ENCODE results near the gene FOXO3B. TPM values are rescaled to one million over a fixed set of nuclear protein-coding genes. Genes with fewer than 3 reads are reported as not detected.
"Not testable (repeated sequence)": the region's sequence is repeated elsewhere in the genome, so short reads cannot be mapped to it uniquely, and the experiment has no call there.

The FOXO3B gene
- total RNA-seq, 1 experiment from 2014 or later, result 2.5 TPM

DNA sequence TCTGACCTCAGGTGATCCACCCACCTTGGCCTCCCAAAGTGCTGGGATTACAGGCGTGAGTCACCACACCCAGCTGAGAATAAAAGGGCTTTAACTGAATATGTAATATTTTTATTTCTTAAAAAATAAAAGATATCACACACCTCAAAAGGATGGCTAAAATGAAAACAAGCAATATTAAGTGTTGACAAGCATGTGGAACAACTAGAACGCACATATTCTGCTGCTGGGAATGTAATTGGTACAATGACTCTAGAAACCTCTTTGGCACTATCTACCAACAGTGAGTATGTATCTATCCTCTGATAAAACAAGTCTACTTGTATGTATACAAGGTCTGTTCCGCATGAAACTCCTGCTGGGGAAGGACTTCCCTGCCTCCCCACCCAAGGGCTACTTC is 5.2 kb downstream of the FOXO3B start:
- H3K4me3 ChIP-seq; H3K27ac ChIP-seq; DNase-seq (ENCODE audit: low read depth in 1 of 2, low spot score in 2 of 2); H3K4me1 ChIP-seq (replicated peaks); H3K36me3 ChIP-seq; H3K27me3 ChIP-seq (replicated peaks); H3K9me3 ChIP-seq (replicated peaks): not testable (repeated sequence)

DNA sequence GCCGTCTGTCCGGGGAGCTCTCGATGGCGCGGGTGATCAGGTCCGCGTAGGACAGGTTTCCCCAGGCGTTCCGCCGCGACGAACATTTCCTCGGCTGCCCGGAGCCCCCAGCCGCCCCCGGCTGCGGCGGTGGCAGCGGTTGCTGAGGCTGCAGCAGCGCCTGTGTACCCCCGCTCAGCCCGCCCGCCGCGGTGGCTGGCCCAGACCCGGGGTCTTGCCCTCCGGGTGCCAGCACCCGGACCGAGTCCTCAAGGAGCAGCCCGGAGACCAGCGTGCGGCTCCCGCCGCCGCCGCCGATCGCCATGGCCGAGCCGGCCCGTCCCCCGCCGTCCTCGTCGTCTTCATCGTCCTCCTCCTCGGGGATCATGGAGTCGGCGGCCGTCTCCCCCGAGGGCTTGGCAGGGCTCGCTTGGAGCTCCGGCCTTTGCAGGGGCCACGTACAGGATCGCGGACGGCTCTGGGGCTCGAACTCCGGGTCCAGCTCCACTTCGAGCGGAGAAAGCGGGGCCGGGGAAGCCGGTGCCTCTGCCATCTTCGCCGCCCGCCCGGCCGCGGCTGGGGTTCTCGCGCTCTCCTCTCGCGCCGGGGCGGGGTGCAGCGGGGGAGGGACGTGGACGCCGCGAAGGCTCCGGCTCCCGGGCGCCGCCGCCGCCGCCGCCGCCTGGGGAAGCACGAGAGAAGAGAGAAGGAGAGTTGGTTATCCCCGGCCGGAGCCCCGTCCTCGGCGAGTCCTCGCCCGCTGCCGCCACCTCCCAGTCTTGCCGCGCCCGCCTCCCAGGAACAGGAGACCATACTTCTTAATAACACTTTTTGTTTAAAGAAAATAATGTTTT is 9.5 kb downstream of the FOXO3B start:
- H3K4me3 ChIP-seq; H3K27ac ChIP-seq; DNase-seq (ENCODE audit: low read depth in 1 of 2, low spot score in 2 of 2); H3K27me3 ChIP-seq (replicated peaks); H3K9me3 ChIP-seq (replicated peaks); H3K36me3 ChIP-seq; H3K4me1 ChIP-seq (replicated peaks): not testable (repeated sequence)

DNA sequence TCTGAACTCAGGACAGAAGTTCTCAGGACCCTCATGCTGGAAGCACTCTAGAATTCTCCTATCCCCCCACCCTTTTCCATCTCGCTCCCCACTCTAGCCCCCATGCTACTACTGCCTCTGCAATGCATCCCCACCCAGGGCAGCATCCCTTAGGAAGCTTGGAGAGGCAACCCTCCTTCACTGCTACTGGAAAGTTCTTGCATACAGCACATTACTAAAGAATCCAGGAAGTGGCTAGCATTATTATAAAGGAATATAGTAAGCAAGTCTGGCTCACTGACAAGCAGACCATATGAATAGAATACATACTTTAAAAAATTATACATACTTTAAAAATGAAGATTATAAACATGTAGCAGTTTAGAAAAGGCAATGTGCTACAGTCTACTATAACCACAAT is 13.5 kb downstream of the FOXO3B start:
- not testable (repeated sequence) for H3K36me3 ChIP-seq; H3K4me3 ChIP-seq; H3K27ac ChIP-seq; H3K27me3 ChIP-seq (replicated peaks); H3K4me1 ChIP-seq (replicated peaks); H3K9me3 ChIP-seq (replicated peaks); DNase-seq (ENCODE audit: low read depth in 1 of 2, low spot score in 2 of 2)

DNA sequence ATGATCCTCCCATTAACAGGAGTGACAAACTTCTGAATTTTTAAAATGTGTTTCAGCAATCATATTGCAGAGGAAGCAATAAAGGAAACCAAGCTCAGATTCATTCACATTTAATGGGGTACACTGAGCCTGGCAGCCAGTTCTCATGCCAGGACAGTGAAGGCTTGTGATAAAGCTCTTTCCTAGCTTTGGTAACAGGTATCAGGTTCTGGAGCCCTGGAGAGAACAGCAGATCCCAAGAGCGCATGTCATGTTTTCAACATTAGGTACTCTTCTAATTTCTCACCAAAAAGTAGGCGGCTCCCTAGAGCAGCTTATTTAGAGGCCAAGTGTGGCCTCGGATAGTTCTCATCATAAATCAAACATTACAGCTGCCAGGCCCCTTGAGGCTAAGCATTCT is 14.6 kb downstream of the FOXO3B start:
- H3K27me3 ChIP-seq (replicated peaks); H3K36me3 ChIP-seq; H3K4me3 ChIP-seq; H3K9me3 ChIP-seq (replicated peaks); DNase-seq (ENCODE audit: low read depth in 1 of 2, low spot score in 2 of 2); H3K27ac ChIP-seq; H3K4me1 ChIP-seq (replicated peaks): not testable (repeated sequence)

DNA sequence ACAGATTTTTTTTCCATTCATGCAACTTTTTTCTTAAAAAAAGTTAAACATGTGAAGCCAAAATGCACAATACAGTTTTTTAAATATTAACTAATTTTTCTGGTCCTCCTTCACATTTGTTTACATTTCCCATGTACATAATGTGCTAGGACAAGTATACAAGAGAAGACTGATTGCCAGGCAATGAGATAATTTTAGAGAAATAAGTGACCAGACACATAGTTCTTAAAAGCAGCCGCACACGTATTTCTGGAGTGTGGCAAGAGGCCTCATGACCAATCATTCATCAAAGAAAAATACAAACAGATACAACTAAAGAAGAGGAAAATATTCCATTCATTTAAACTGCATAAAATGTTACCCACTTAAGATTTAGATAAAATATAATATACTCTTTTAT is 15.8 kb downstream of the FOXO3B start:
- not testable (repeated sequence) for H3K27ac ChIP-seq; H3K4me3 ChIP-seq; DNase-seq (ENCODE audit: low read depth in 1 of 2, low spot score in 2 of 2); H3K27me3 ChIP-seq (replicated peaks); H3K9me3 ChIP-seq (replicated peaks); H3K4me1 ChIP-seq (replicated peaks); H3K36me3 ChIP-seq

DNA sequence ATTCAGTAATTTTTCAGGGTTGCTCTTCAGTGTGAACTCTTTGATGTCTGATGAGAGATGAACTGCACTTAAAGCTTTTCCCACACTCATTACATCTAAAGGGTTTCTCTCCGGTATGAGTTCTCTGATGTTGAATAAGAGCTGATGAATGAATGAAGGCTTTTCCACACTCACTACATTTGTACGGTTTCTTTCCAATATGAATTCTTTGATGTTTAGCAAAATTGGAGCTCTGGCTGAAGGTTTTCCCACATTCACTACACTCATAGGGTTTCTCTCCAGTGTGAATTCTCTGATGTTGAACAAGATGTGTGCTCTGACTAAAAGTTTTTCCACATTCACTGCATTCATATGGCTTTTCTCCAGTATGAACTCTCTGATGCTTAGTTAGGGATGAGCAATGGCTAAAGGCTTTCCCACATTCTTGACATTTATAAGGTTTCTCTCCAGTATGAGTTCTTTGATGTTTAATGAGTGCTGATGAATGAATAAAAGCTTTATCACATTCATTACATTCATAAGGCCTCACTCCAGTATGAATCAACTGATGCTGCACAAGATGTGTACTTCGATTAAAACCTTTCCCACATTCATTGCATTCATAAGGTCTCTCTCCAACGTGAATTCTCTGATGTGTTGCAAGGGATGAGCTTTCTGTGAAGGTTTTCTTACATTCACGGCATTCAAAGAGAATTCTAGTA is 20.0 kb downstream of the FOXO3B start:
- H3K9me3 ChIP-seq (replicated peaks); H3K27me3 ChIP-seq (replicated peaks); H3K4me1 ChIP-seq (replicated peaks); DNase-seq (ENCODE audit: low read depth in 1 of 2, low spot score in 2 of 2); H3K36me3 ChIP-seq; H3K27ac ChIP-seq; H3K4me3 ChIP-seq: not testable (repeated sequence)

DNA sequence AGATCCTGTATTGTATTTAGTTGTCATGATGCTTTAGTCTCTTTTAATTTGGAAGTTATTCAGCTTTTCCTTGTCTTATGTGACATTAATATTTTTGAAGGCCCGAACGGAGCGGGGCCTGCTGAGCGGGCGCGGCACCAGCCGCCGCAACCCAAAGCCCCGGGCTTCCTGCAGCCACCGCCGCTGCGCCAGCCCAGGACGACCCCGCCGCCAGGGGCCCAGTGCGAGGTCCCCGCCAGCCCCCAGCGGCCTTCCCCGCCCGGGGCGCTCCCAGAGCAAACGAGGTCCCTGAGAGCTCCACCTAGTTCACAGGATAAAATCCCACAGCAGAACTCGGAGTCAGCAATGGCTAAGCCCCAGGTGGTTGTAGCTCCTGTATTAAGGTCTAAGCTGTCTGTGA is 32.0 kb downstream of the FOXO3B start:
- not testable (repeated sequence) for H3K27ac ChIP-seq; H3K36me3 ChIP-seq; H3K4me1 ChIP-seq (replicated peaks)

DNA sequence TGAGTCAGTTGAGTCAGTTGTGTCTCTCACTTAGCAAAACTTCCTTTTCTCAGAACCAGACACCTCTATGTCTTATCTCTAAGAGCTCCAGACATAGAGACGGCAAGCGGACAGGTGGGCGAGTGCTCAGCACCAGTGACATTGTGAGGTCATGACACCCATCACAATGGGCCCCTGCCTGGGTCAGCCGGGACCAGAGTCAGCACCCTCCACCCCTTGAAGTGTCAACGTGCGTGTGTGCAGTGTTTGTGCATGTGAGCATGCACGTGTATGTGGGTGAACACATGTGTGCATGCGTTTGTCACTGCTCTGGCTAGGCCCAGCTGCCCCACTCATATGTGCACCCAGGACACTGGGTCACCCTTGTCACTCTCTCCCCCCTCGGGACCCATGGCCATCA is 37.8 kb downstream of the FOXO3B start, which contains the start of gene TBC1D28:
Gene TBC1D28, minus strand, starts transcription at position 101 of the 400 bp plus-strand sequence. CDS start 3,039 bp downstream, outside the sequence.
- not testable (repeated sequence) for H3K27me3 ChIP-seq (replicated peaks); H3K9me3 ChIP-seq (replicated peaks); H3K4me1 ChIP-seq (replicated peaks); H3K27ac ChIP-seq; H3K4me3 ChIP-seq; DNase-seq (ENCODE audit: low read depth in 1 of 2, low spot score in 2 of 2); H3K36me3 ChIP-seq

More for the DNA sequence above, 32.0 kb downstream of the FOXO3B start:
- not testable (repeated sequence) for H3K27me3 ChIP-seq (replicated peaks); H3K9me3 ChIP-seq (replicated peaks); DNase-seq (ENCODE audit: low read depth in 1 of 2, low spot score in 2 of 2); H3K4me3 ChIP-seq

DNA sequence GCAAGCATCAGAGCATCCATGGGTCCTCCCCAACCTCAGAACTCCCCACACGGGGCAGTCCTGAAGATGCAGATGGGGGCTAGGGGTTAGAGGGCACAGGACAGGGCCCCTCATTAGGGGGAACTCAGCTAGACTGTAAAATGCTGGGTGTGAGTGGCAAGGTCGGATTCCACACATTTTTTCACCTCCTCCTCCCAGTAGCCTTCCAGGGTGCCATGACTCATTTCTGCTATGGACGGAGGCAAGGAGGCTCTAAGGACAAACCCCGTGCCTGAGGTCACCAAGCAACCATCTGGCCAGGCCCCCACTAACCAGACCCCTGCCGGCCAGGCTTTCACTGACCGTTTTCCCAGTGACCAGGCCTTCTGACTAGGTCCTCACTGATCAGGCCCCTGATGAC is 39.0 kb downstream of the FOXO3B start:
- not testable (repeated sequence) for H3K4me3 ChIP-seq; H3K4me1 ChIP-seq (replicated peaks); DNase-seq (ENCODE audit: low read depth in 1 of 2, low spot score in 2 of 2); H3K27me3 ChIP-seq (replicated peaks); H3K9me3 ChIP-seq (replicated peaks); H3K27ac ChIP-seq; H3K36me3 ChIP-seq

DNA sequence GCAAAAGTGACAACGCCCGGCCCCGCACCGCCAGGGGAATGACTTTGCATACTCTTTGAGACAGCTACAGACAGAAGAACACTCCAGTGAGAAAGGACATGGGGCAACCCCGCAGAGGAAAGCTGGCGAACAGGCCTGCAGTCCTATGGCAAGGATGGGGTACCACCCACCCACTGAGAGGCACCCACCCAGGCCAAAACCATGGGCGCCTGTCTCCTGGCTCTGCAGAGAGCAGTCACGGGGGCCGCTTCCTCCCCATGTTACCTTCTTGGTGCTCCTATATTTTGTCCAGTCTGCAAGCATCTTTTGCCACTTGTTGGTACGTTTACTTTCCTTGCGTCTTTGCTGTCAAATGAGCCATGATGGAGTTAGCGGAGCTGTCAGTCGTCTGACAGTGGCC is 43.8 kb downstream of the FOXO3B start:
- H3K4me1 ChIP-seq (replicated peaks); H3K4me3 ChIP-seq; H3K9me3 ChIP-seq (replicated peaks); H3K27ac ChIP-seq; DNase-seq (ENCODE audit: low read depth in 1 of 2, low spot score in 2 of 2); H3K36me3 ChIP-seq; H3K27me3 ChIP-seq (replicated peaks): not testable (repeated sequence)

DNA sequence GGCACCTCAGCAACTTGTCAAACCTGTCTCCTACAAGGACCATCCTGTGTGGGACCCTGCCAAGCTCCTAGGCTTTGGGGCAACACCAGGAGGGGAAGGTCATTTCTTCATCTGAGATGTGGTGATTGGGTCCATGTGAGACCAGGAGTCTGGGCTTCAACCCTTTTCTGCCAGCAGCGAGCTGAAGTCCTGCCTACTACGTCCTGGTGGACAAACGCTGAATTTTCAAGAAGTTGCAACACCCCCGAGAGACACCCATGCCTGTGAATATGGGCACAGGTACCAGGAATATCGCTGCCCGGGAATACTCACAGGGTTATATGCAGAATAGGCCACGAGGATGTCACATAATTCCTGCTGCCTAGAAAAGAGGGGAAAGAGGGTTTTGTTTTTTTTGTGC is 45.9 kb downstream of the FOXO3B start:
- H3K27me3 ChIP-seq (replicated peaks); H3K36me3 ChIP-seq; DNase-seq (ENCODE audit: low read depth in 1 of 2, low spot score in 2 of 2); H3K9me3 ChIP-seq (replicated peaks); H3K4me1 ChIP-seq (replicated peaks); H3K4me3 ChIP-seq; H3K27ac ChIP-seq: not testable (repeated sequence)

DNA sequence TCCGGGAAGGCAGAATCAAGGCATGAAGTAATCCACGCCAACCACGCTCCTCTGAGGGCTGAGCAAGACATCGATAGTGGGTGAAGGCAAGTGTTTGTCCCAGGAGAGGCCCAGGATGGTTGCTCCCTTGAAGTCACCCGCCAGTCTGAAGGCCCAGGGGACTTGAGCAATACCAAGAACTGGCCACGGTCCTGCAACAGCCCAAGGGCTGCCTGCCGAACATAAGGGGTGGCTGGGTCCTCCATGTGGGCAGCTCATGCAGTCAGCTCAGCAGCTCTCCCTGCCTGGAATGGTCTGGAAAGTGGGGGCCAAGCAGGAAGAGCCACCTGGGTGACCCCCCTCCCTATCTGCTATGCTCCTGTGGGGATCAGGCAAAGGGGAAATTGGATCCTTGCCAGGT is 46.3 kb downstream of the FOXO3B start:
- not testable (repeated sequence) for H3K27me3 ChIP-seq (replicated peaks); DNase-seq (ENCODE audit: low read depth in 1 of 2, low spot score in 2 of 2); H3K27ac ChIP-seq; H3K9me3 ChIP-seq (replicated peaks); H3K4me1 ChIP-seq (replicated peaks); H3K4me3 ChIP-seq; H3K36me3 ChIP-seq

DNA sequence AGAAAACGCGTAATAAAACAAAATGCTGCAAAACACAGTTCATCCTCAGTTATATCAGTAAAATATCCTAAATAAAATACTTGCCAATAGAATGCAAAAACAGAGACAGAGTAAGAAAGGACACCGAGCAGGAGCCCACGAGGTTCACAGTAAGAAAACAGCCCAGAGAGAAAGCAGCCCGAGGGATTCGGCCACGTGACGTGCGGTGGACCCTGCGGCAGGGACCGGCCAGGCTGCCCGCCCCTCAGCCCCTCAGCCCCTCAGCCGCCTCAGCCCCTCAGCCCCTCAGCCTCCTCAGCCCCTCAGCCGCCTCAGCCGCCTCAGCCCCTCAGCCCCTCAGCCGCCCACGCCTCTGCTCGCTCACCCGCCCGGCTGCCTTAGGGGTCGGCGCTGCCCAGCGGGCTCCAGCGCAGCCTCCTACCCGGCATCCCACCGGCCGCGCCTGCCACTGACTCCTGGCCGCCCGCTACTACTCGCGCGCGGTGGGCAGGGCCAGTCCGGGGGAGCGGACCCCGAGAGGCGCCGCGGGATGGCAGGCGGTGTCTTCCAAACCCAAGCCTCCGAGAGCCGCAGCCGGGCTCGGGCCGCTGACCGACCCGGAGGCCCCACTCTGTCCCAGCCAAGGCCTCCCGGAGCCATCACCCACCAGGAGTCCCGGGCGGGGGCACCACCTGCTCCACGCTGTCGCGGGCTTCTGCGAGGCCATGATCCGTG is 47.4 kb downstream of the FOXO3B start:
- not testable (repeated sequence) for H3K36me3 ChIP-seq; H3K4me3 ChIP-seq; H3K27ac ChIP-seq; DNase-seq (ENCODE audit: low read depth in 1 of 2, low spot score in 2 of 2); H3K4me1 ChIP-seq (replicated peaks); H3K27me3 ChIP-seq (replicated peaks); H3K9me3 ChIP-seq (replicated peaks)

Data from SJSA1 (cell line).